ENCODE results near the gene USP44. TPM values are rescaled to one million over a fixed set of nuclear protein-coding genes. Genes with fewer than 3 reads are reported as not detected.

USP44 gene
- total RNA-seq = 1 to 10 TPM; 5.8 to 7.1 TPM
- 3.2 TPM for polyA plus RNA-seq

GRCh38 chr12:95551305-95551704 lies at the start of gene USP44:
TSS of gene USP44 (minus strand) at chr12:95551476. CDS start at chr12:95534256, 17,220 bp downstream.
- H3K36me3 Mint-ChIP-seq = peaks cover 0 to 6% (median 0%) of the 10 kb centered on the region in 3 donors
- Histone ChIP-seq H3K4me3 (ENCODE audit: low read length) (peak within 1 kb of the TSS; percentile 38), H3K27me3 (ENCODE audit: insufficient read depth, low read length, poor library complexity, severe bottlenecking) (no peaks in the 10 kb centered on the region), H3K9me3 (ENCODE audit: low read length) (no peaks in the 10 kb centered on the region), H3K27ac (ENCODE audit: low read depth, low read length) (no peak within 1 kb of the TSS), H3K36me3 (ENCODE audit: insufficient read depth, low read length) (no peaks in the 10 kb centered on the region), H3K4me1 (ENCODE audit: insufficient read depth, low read length) (peaks cover 19% of the 10 kb centered on the region)
- H3K9me3 Mint-ChIP-seq = peaks cover 0 to 4% (median 2%) of the 10 kb centered on the region in 5 donors
- peaks cover 24 to 65% (median 27%) of the 10 kb centered on the region in 3 donors for H3K4me1 Mint-ChIP-seq
- DNase-seq = no peak
- POLR2A ChIA-PET = no interaction called here
- H3K27me3 Mint-ChIP-seq = peaks cover 11 to 20% of the 10 kb centered on the region in 2 donors
- H3K4me3 Mint-ChIP-seq = peak within 1 kb of the TSS; percentile 41 to 84 (median 59)
- H3K27ac Mint-ChIP-seq = peak within 1 kb of the TSS in 6 of 8 donors; percentile 58 to 86 (median 71)
- CTCF ChIA-PET = interaction anchor here (1.2 kb wide), 1 partner anchor 17 kb away, joined by 6 read pairs; no protein-coding TSS in a partner anchor

- Histone ChIP-seq H3K9me3 (ENCODE audit: low read length) (no peaks in the 10 kb centered on the region), H3K4me3 (ENCODE audit: low read length) (no peak overlapping the region), H3K27ac (ENCODE audit: low read depth, low read length) (no peak overlapping the region), H3K27me3 (ENCODE audit: insufficient read depth, low read length, poor library complexity, severe bottlenecking) (peaks cover 3% of the 10 kb centered on the region), H3K4me1 (ENCODE audit: insufficient read depth, low read length) (no peaks in the 10 kb centered on the region), H3K36me3 (ENCODE audit: insufficient read depth, low read length) (no peaks in the 10 kb centered on the region)
- Mint-ChIP-seq H3K36me3 (no peaks in the 10 kb centered on the region), H3K4me1 (no peaks in the 10 kb centered on the region), H3K9me3 (no peaks in the 10 kb centered on the region), H3K27me3 (peaks cover 8 to 10% of the 10 kb centered on the region in 2 donors), H3K27ac (no peak overlapping the region), H3K4me3 (no peak overlapping the region)
- CTCF ChIA-PET = no interaction called here
- POLR2A ChIA-PET = no interaction called here
- DNase-seq = no peak
Observed at GRCh38 chr12:95600567-95600966, 49.3 kb upstream of the USP44 start.

- no peaks in the 10 kb centered on the region for H3K36me3 Mint-ChIP-seq
- Histone ChIP-seq H3K36me3 (ENCODE audit: insufficient read depth, low read length) (no peaks in the 10 kb centered on the region), H3K27ac (ENCODE audit: low read depth, low read length) (no peak overlapping the region), H3K4me1 (ENCODE audit: insufficient read depth, low read length) (no peaks in the 10 kb centered on the region), H3K4me3 (ENCODE audit: low read length) (no peak overlapping the region), H3K27me3 (ENCODE audit: insufficient read depth, low read length, poor library complexity, severe bottlenecking) (peaks cover 3% of the 10 kb centered on the region), H3K9me3 (ENCODE audit: low read length) (no peaks in the 10 kb centered on the region)
- ChIA-PET CTCF (no interaction called here), POLR2A (no interaction called here)
- H3K27ac Mint-ChIP-seq = no peak overlapping the region
- no peaks in the 10 kb centered on the region for H3K4me1 Mint-ChIP-seq
- no peak for DNase-seq
- no peak overlapping the region for H3K4me3 Mint-ChIP-seq
- H3K9me3 Mint-ChIP-seq = no peaks in the 10 kb centered on the region
- H3K27me3 Mint-ChIP-seq = peaks cover 8 to 10% of the 10 kb centered on the region in 2 donors
Observed at GRCh38 chr12:95599880-95600279, 48.6 kb upstream of the USP44 start.

- H3K4me1 ChIP-seq (ENCODE audit: insufficient read depth, low read length) = no peaks in the 10 kb centered on the region
- H3K9me3 ChIP-seq (ENCODE audit: low read length) = no peaks in the 10 kb centered on the region
- no peak for DNase-seq
- no peaks in the 10 kb centered on the region for H3K4me1 Mint-ChIP-seq
- no peak overlapping the region for H3K4me3 Mint-ChIP-seq
- no peaks in the 10 kb centered on the region for H3K27me3 ChIP-seq (ENCODE audit: insufficient read depth, low read length, poor library complexity, severe bottlenecking)
- peaks cover 0 to 7% of the 10 kb centered on the region in 2 donors for H3K27me3 Mint-ChIP-seq
- no peak overlapping the region for H3K27ac ChIP-seq (ENCODE audit: low read depth, low read length)
- H3K9me3 Mint-ChIP-seq = no peaks in the 10 kb centered on the region
- no peaks in the 10 kb centered on the region for H3K36me3 Mint-ChIP-seq
- H3K27ac Mint-ChIP-seq = no peak overlapping the region
- no peak overlapping the region for H3K4me3 ChIP-seq (ENCODE audit: low read length)
- H3K36me3 ChIP-seq (ENCODE audit: insufficient read depth, low read length) = no peaks in the 10 kb centered on the region
- ChIA-PET CTCF (no interaction called here), POLR2A (no interaction called here)
Observed at GRCh38 chr12:95594136-95594535, 42.9 kb upstream of the USP44 start.

- no peaks in the 10 kb centered on the region for H3K4me1 Mint-ChIP-seq
- CTCF ChIA-PET = no interaction called here
- H3K9me3 Mint-ChIP-seq = no peaks in the 10 kb centered on the region
- Histone ChIP-seq H3K4me3 (ENCODE audit: low read length) (no peak overlapping the region), H3K27me3 (ENCODE audit: insufficient read depth, low read length, poor library complexity, severe bottlenecking) (no peaks in the 10 kb centered on the region), H3K4me1 (ENCODE audit: insufficient read depth, low read length) (no peaks in the 10 kb centered on the region), H3K36me3 (ENCODE audit: insufficient read depth, low read length) (no peaks in the 10 kb centered on the region), H3K9me3 (ENCODE audit: low read length) (no peaks in the 10 kb centered on the region), H3K27ac (ENCODE audit: low read depth, low read length) (no peak overlapping the region)
- H3K36me3 Mint-ChIP-seq = no peaks in the 10 kb centered on the region
- no peak overlapping the region for H3K4me3 Mint-ChIP-seq
- DNase-seq = no peak
- POLR2A ChIA-PET = no interaction called here
- H3K27me3 Mint-ChIP-seq = peaks cover 0 to 5% of the 10 kb centered on the region in 2 donors
- no peak overlapping the region for H3K27ac Mint-ChIP-seq
Observed at GRCh38 chr12:95593266-95593871, 42.1 kb upstream of the USP44 start.

- H3K36me3 ChIP-seq (ENCODE audit: insufficient read depth, low read length) = no peaks in the 10 kb centered on the region
- no peaks in the 10 kb centered on the region for H3K9me3 ChIP-seq (ENCODE audit: low read length)
- Mint-ChIP-seq H3K4me1 (no peaks in the 10 kb centered on the region), H3K27me3 (peaks cover 0 to 16% of the 10 kb centered on the region in 2 donors), H3K27ac (no peak overlapping the region), H3K36me3 (no peaks in the 10 kb centered on the region), H3K9me3 (no peaks in the 10 kb centered on the region), H3K4me3 (no peak overlapping the region)
- no peaks in the 10 kb centered on the region for H3K4me1 ChIP-seq (ENCODE audit: insufficient read depth, low read length)
- no peak overlapping the region for H3K4me3 ChIP-seq (ENCODE audit: low read length)
- H3K27me3 ChIP-seq (ENCODE audit: insufficient read depth, low read length, poor library complexity, severe bottlenecking) = no peaks in the 10 kb centered on the region
- no peak overlapping the region for H3K27ac ChIP-seq (ENCODE audit: low read depth, low read length)
- ChIA-PET CTCF (no interaction called here), POLR2A (no interaction called here)
- no peak for DNase-seq
Observed at GRCh38 chr12:95591731-95592130, 40.5 kb upstream of the USP44 start.

- H3K27ac ChIP-seq (ENCODE audit: low read depth, low read length) = no peak overlapping the region
- H3K4me1 ChIP-seq (ENCODE audit: insufficient read depth, low read length) = no peaks in the 10 kb centered on the region
- no peak overlapping the region for H3K27ac Mint-ChIP-seq
- no peaks in the 10 kb centered on the region for H3K9me3 Mint-ChIP-seq
- POLR2A ChIA-PET = no interaction called here
- no peak overlapping the region for H3K4me3 ChIP-seq (ENCODE audit: low read length)
- no peaks in the 10 kb centered on the region for H3K36me3 ChIP-seq (ENCODE audit: insufficient read depth, low read length)
- H3K36me3 Mint-ChIP-seq = no peaks in the 10 kb centered on the region
- no peaks in the 10 kb centered on the region for H3K4me1 Mint-ChIP-seq
- no peaks in the 10 kb centered on the region for H3K27me3 ChIP-seq (ENCODE audit: insufficient read depth, low read length, poor library complexity, severe bottlenecking)
- H3K9me3 ChIP-seq (ENCODE audit: low read length) = no peaks in the 10 kb centered on the region
- no peak overlapping the region for H3K4me3 Mint-ChIP-seq
- no peak for DNase-seq
- peaks cover 0 to 17% of the 10 kb centered on the region in 2 donors for H3K27me3 Mint-ChIP-seq
- CTCF ChIA-PET = no interaction called here
Observed at GRCh38 chr12:95590775-95591174, 39.5 kb upstream of the USP44 start.

- Histone ChIP-seq H3K4me1 (ENCODE audit: insufficient read depth, low read length) (no peaks in the 10 kb centered on the region), H3K27me3 (ENCODE audit: insufficient read depth, low read length, poor library complexity, severe bottlenecking) (no peaks in the 10 kb centered on the region), H3K27ac (ENCODE audit: low read depth, low read length) (no peak overlapping the region), H3K9me3 (ENCODE audit: low read length) (no peaks in the 10 kb centered on the region), H3K4me3 (ENCODE audit: low read length) (no peak overlapping the region), H3K36me3 (ENCODE audit: insufficient read depth, low read length) (no peaks in the 10 kb centered on the region)
- Mint-ChIP-seq H3K4me3 (no peak overlapping the region), H3K27me3 (peaks cover 3 to 18% of the 10 kb centered on the region in 2 donors), H3K36me3 (no peaks in the 10 kb centered on the region), H3K27ac (no peak overlapping the region), H3K4me1 (no peaks in the 10 kb centered on the region), H3K9me3 (no peaks in the 10 kb centered on the region)
- CTCF ChIA-PET = no interaction called here
- POLR2A ChIA-PET = no interaction called here
- DNase-seq = no peak
Observed at GRCh38 chr12:95583933-95584332, 32.7 kb upstream of the USP44 start.
